ENCODE results near the gene ZBTB37. TPM values are rescaled to one million over a fixed set of nuclear protein-coding genes. Genes with fewer than 3 reads are reported as not detected.

Gene ZBTB37
- total and polyA plus RNA-seq, 2 of the 4 experiments (the other 2 are of a cell fraction): 1.0 to 13.1 TPM

GRCh38 chr1:173827611-173828010, 40.6 kb upstream of the ZBTB37 start:
- dilution Hi-C loops (cut with HindIII; ENCODE audit: low sequenced_read_pairs, unreplicated experiment): no loop called here
- in situ Hi-C loops (cut with MboI; ENCODE audit: low sequenced_read_pairs): loop anchor here (10.0 kb wide), 2 partner anchors 393 to 1083 kb away; no protein-coding TSS in a partner anchor

More at GRCh38 chr1:173827611-173828010, 40.6 kb upstream of the ZBTB37 start:
- no peak overlapping the region for H2BK120ac ChIP-seq (ENCODE audit: low read depth, low read length)
- no peak overlapping the region for H4K8ac ChIP-seq (ENCODE audit: low read depth in 2 of 2, low read length in 2 of 2)
- peaks cover 2% of the 10 kb centered on the region; the same call in 1 of the 2 replicates for H3K4me1 ChIP-seq (ENCODE audit: control insufficient read depth, insufficient read depth, low read length)
- no peak overlapping the region for H2AK5ac ChIP-seq (ENCODE audit: low read depth, low read length)
- H2AK9ac ChIP-seq (replicated peaks; ENCODE audit: low read depth, low read length, poor library complexity): no peak overlapping the region
- ChIA-PET POLR2A (ENCODE audit: unreplicated experiment) (no interaction called here), CTCF (no interaction called here)
- H3K18ac ChIP-seq (ENCODE audit: low read depth, low read length): no peak overlapping the region
- peaks cover 6 to 26% of the 10 kb centered on the region in 2 experiments; a peak in 3 of 4 replicates for H3K79me1 ChIP-seq (ENCODE audit: low read depth in 1 of 2, low read length in 2 of 2)
- no peaks in the 10 kb centered on the region for H3K9me1 ChIP-seq (ENCODE audit: insufficient read depth, low read length)
- H3K9ac ChIP-seq (ENCODE audit: low read depth, low read length): no peak overlapping the region
- no peaks in the 10 kb centered on the region for H4K20me1 ChIP-seq (ENCODE audit: insufficient read depth, low read length)
- H3K9me3 ChIP-seq (ENCODE audit: control insufficient read depth, insufficient read depth, low read length): no peaks in the 10 kb centered on the region
- no TSS peak for BruUV-seq (replicated peaks)
- no peak overlapping the region for H2BK15ac ChIP-seq (ENCODE audit: low read depth, low read length)
- TF ChIP-seq, protein P1, sequence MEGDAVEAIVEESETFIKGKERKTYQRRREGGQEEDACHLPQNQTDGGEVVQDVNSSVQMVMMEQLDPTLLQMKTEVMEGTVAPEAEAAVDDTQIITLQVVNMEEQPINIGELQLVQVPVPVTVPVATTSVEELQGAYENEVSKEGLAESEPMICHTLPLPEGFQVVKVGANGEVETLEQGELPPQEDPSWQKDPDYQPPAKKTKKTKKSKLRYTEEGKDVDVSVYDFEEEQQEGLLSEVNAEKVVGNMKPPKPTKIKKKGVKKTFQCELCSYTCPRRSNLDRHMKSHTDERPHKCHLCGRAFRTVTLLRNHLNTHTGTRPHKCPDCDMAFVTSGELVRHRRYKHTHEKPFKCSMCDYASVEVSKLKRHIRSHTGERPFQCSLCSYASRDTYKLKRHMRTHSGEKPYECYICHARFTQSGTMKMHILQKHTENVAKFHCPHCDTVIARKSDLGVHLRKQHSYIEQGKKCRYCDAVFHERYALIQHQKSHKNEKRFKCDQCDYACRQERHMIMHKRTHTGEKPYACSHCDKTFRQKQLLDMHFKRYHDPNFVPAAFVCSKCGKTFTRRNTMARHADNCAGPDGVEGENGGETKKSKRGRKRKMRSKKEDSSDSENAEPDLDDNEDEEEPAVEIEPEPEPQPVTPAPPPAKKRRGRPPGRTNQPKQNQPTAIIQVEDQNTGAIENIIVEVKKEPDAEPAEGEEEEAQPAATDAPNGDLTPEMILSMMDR (conservative IDR thresholded peaks at IDR 0.05; ENCODE audit: low read depth, low read length): no peak
- TF ChIP-seq CEBPB (IDR thresholded peaks at IDR 0.05; ENCODE audit: low read depth, low read length) (no peak), RFX5 (IDR thresholded peaks at IDR 0.05; ENCODE audit: low read depth, low read length) (no peak), RAD21 (IDR thresholded peaks at IDR 0.05; ENCODE audit: low read length) (no peak), MAFK (IDR thresholded peaks at IDR 0.05; ENCODE audit: low read depth, low read length) (no peak), MXI1 (IDR thresholded peaks at IDR 0.05; ENCODE audit: borderline replicate concordance, low read depth, low read length) (no peak), FOS (IDR thresholded peaks at IDR 0.05; ENCODE audit: low read depth, low read length) (no peak), CHD1 (IDR thresholded peaks at IDR 0.05; ENCODE audit: low read depth, low read length) (no peak), RCOR1 (IDR thresholded peaks at IDR 0.05; ENCODE audit: insufficient replicate concordance, low read length) (no peak), NFE2L2 (IDR thresholded peaks at IDR 0.05; ENCODE audit: low read depth, low read length) (no peak), BHLHE40 (IDR thresholded peaks at IDR 0.05; ENCODE audit: low read depth, low read length) (no peak), POLR2A (IDR thresholded peaks at IDR 0.05; ENCODE audit: low read depth, low read length) (no peak), SMC3 (IDR thresholded peaks at IDR 0.05; ENCODE audit: low read depth, low read length) (no peak), MAZ (IDR thresholded peaks at IDR 0.05; ENCODE audit: borderline replicate concordance, low read depth, low read length) (no peak)
- TF ChIP-seq, protein P2, sequence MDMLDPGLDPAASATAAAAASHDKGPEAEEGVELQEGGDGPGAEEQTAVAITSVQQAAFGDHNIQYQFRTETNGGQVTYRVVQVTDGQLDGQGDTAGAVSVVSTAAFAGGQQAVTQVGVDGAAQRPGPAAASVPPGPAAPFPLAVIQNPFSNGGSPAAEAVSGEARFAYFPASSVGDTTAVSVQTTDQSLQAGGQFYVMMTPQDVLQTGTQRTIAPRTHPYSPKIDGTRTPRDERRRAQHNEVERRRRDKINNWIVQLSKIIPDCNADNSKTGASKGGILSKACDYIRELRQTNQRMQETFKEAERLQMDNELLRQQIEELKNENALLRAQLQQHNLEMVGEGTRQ (IDR thresholded peaks at IDR 0.05; ENCODE audit: low read depth, low read length): no peak
- TF ChIP-seq, protein P3, sequence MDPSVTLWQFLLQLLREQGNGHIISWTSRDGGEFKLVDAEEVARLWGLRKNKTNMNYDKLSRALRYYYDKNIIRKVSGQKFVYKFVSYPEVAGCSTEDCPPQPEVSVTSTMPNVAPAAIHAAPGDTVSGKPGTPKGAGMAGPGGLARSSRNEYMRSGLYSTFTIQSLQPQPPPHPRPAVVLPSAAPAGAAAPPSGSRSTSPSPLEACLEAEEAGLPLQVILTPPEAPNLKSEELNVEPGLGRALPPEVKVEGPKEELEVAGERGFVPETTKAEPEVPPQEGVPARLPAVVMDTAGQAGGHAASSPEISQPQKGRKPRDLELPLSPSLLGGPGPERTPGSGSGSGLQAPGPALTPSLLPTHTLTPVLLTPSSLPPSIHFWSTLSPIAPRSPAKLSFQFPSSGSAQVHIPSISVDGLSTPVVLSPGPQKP (IDR thresholded peaks at IDR 0.05; ENCODE audit: borderline replicate concordance, low read depth, low read length): no peak
- H3K4me2 ChIP-seq (ENCODE audit: low read depth, low read length): no peak overlapping the region
- H2BK5ac ChIP-seq (ENCODE audit: low read depth, low read length, poor library complexity, severe bottlenecking): no peak overlapping the region
- H3K27ac ChIP-seq (ENCODE audit: insufficient read depth, low read length): no peak overlapping the region
- no peaks in the 10 kb centered on the region for H3K27me3 ChIP-seq (ENCODE audit: control insufficient read depth, insufficient read depth, low read length)
- H3K4ac ChIP-seq (ENCODE audit: low read depth, low read length): no peak overlapping the region
- no peak overlapping the region for H2BK20ac ChIP-seq (ENCODE audit: low read depth, low read length)
- 90% methylated on average over 2 of the region's 2 CpGs; no CpG with 5 or more reads in 1 of the 2 experiments for WGBS, 2 experiments (ENCODE audit: extremely low coverage in 2 of 2, insufficient read length in 1 of 2)
- no peak overlapping the region for H3K14ac ChIP-seq (replicated peaks; ENCODE audit: low read depth, low read length)
- H2AFZ ChIP-seq (replicated peaks; ENCODE audit: low read length, poor library complexity): no peak overlapping the region
- H3K56ac ChIP-seq (ENCODE audit: extremely low read depth, insufficient read depth, low read length): no peak overlapping the region
- no peak for DNase-seq
- H3K4me3 ChIP-seq (ENCODE audit: insufficient read depth, low read depth, low read length): no peak overlapping the region
- no peak overlapping the region for H4K5ac ChIP-seq (ENCODE audit: low read depth, low read length)
- no peak overlapping the region for H4K91ac ChIP-seq (ENCODE audit: insufficient read depth, low read depth, low read length)
- H3K23ac ChIP-seq (ENCODE audit: low read depth, low read length): no peak overlapping the region
- intact Hi-C loops (cut with micrococcal nuclease): no loop called here
- no peak for ATAC-seq (ENCODE audit: low read depth)
- peaks cover 7% of the 10 kb centered on the region for H3K36me3 ChIP-seq (ENCODE audit: control insufficient read depth, insufficient read depth, low read length)

All from IMR-90 (cell line).